Neural cell (in vitro differentiated cells): ENCODE measurements around the gene ASCC3.

Experiments used
- EP300 ChIP-seq: fragments of 450-650 bp; conservative IDR thresholded peaks from 2 replicates; pipeline ENCODE4 v1.6.1; 2014; ENCODE audit warnings: antibody characterized with exemption, mild to moderate bottlenecking, moderate library complexity; ENCODE audit not compliant: poor library complexity, severe bottlenecking
- EZH2 ChIP-seq: fragments of 200-600, 300-800 bp; shearing (Covaris generic), sonication (generic); IDR thresholded peaks from 2 replicates; pipeline ENCODE4 v1.6.1; 2014; ENCODE audit warnings: antibody characterized with exemption, low read length, borderline replicate concordance, mild to moderate bottlenecking; ENCODE audit not compliant: insufficient read depth, poor library complexity, severe bottlenecking
- MXI1 ChIP-seq: fragments of 450-650 bp; conservative IDR thresholded peaks from 2 replicates; pipeline ENCODE4 v1.6.1; 2014; ENCODE audit warnings: antibody characterized with exemption, mild to moderate bottlenecking; ENCODE audit not compliant: poor library complexity, severe bottlenecking
- POLR2AphosphoS5 ChIP-seq: IDR thresholded peaks from 2 replicates; pipeline ENCODE4 v1.6.1; 2012
- SMC3 ChIP-seq: fragments of 450-650 bp; conservative IDR thresholded peaks from 2 replicates; pipeline ENCODE4 v1.6.1; 2014; ENCODE audit warnings: antibody characterized with exemption, mild to moderate bottlenecking, moderate library complexity; ENCODE audit not compliant: poor library complexity
- TF ChIP-seq, protein P1 (sequence below): fragments of 450-650 bp; IDR thresholded peaks from 2 replicates; pipeline ENCODE4 v1.5.1; 2014; ENCODE audit warnings: antibody characterized with exemption, mild to moderate bottlenecking, moderate library complexity; ENCODE audit not compliant: poor library complexity, severe bottlenecking

DNA sequence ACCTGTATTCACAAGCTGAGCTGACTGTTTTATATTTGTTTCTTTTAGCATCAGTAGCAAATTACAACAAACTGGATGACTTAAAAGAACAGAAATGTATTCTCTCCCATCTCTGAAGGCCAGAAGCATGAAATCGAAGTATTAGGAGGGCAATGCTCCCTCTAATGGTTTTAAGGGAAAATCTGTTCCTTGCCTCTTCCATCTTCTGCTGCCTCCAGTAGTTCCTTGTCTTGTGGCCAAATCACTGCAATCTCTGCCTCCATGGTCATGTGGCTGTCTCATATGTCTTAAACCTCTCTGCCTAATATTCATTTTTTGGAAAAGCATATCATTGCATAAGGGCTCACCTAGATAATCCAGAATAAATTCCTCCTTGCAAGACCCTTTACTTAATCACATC lies 25.2 kb upstream of the ASCC3 start:
- TF ChIP-seq, protein P1, sequence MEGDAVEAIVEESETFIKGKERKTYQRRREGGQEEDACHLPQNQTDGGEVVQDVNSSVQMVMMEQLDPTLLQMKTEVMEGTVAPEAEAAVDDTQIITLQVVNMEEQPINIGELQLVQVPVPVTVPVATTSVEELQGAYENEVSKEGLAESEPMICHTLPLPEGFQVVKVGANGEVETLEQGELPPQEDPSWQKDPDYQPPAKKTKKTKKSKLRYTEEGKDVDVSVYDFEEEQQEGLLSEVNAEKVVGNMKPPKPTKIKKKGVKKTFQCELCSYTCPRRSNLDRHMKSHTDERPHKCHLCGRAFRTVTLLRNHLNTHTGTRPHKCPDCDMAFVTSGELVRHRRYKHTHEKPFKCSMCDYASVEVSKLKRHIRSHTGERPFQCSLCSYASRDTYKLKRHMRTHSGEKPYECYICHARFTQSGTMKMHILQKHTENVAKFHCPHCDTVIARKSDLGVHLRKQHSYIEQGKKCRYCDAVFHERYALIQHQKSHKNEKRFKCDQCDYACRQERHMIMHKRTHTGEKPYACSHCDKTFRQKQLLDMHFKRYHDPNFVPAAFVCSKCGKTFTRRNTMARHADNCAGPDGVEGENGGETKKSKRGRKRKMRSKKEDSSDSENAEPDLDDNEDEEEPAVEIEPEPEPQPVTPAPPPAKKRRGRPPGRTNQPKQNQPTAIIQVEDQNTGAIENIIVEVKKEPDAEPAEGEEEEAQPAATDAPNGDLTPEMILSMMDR: no peak
- TF ChIP-seq SMC3 (no peak), POLR2AphosphoS5 (no peak), EZH2 (no peak), EP300 (no peak), MXI1 (no peak)
